HFF-Myc (cell line): ENCODE data around the gene RPS6KA2.

Experiments used
- DNase-seq: peaks from one replicate; pipeline ENCODE4 v3.0.0-alpha.2; 2011; ENCODE audit warnings: low read depth; ENCODE audit errors: extremely low read depth
- H3K4me3 ChIP-seq: replicated peaks from 2 replicates; pipeline ENCODE4 v1.5.1; 2011; ENCODE audit warnings: low read depth, mild to moderate bottlenecking, control low read depth, low read length
- CTCF ChIP-seq: IDR thresholded peaks from 2 replicates; pipeline ENCODE4 v1.5.1; 2012; ENCODE audit warnings: mild to moderate bottlenecking, low read depth, low read length, control low read depth; ENCODE audit errors: missing control alignments

RPS6KA2 gene

GRCh38 chr6:166630462-166630861, 3.4 kb upstream of the RPS6KA2 start:
- no peak for DNase-seq
- no peak for TF ChIP-seq CTCF
- H3K4me3 ChIP-seq = no peak overlapping the region

GRCh38 chr6:166629628-166630027, 2.6 kb upstream of the RPS6KA2 start:
- no peak for DNase-seq
- TF ChIP-seq CTCF = no peak
- H3K4me3 ChIP-seq = no peak overlapping the region

GRCh38 chr6:166627875-166628801, 1.1 kb upstream of the RPS6KA2 start:
- no peak for TF ChIP-seq CTCF
- no peak for DNase-seq
- peak overlapping the region; percentile 59 for H3K4me3 ChIP-seq

DNA sequence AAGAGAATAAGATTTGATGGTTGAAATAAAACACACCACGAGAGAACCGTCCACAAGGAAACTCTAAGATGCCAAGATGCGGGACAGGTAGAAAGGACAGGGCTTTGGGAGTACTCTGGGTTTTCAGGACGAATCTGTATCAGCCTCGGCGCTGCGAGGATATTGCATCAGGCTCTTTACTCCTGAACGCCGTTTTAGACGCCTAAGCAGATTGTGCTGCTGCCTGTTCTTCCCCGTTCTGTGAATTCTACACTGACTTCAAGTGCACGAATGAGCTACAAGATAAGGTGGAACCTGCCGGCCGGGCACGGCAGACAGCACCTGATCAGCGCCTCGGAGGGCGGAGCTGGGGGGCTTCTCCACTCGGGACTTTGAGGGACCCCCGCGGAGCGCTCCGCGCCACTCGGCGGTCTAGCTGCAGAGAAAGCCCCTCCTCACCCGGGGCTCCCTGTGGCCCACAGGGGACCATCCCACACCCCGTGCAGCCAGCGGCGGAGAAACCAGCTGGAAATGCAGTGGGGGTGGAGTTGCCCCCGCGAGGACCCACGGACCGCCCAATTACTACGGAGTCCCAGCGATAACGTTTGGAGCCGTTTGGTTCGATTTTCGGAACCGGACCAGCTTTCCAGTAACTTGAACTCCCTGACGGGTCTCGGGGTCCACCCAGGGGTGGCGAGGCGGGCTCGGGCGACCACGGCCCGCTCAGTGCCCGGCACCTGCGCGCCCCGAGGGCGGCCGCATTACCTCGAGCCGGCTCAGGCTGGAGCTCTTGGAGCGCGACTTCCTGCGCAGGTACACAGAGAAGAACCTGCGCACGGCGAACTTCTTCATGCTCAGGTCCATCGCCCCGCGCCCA, 646 bp downstream of the RPS6KA2 start:
- no peak for DNase-seq
- TF ChIP-seq CTCF = no peak
- peak overlapping the region; percentile 75 for H3K4me3 ChIP-seq

DNA sequence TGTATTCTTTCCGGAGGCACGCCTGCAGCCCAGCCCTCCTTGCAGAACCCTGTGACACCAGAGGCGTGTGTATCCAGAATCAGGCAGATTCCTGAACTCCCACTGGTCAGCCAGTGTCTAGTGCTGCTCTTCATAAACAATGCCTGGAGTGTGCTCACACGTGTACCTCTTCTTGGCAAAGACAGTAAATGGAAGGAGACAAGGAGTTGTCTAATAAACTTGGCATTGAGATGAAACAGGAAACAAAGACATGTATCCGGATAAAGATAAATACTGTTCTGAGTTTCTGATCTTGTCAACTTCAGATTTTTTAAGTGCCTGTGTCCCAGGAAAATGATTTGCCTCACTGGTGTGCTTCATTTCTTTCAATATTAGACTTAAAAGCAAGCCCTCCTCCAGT, 1.7 kb downstream of the RPS6KA2 start:
- peak overlapping the region; percentile 75 for H3K4me3 ChIP-seq
- TF ChIP-seq CTCF = no peak
- no peak for DNase-seq

GRCh38 chr6:166624275-166624674, 2.8 kb downstream of the RPS6KA2 start:
- no peak for TF ChIP-seq CTCF
- no peak overlapping the region for H3K4me3 ChIP-seq
- no peak for DNase-seq
